H1 (cell line): ENCODE data around the gene STAM2. TPM values are rescaled to one million over a fixed set of nuclear protein-coding genes. Genes with fewer than 3 reads are reported as not detected.

Experiments used
- CTCF ChIA-PET: fragments of 300-600 bp; sonication (Branson Sonifier 250); formaldehyde crosslinking; loops from one replicate; lab custom pipeline; 2021; ENCODE audit not compliant: partially characterized antibody; lab: Charles Lee
- POLR2A ChIA-PET: fragments of 300-600 bp; sonication (Branson Sonifier 250); formaldehyde crosslinking; loops from one replicate; lab custom pipeline; 2021; ENCODE audit warnings: inconsistent platforms; ENCODE audit not compliant: partially characterized antibody; lab: Charles Lee
- DNase-seq, 2 experiments: peaks; one replicate each; pipeline versions ENCODE4 v3.0.0 to v3.0.0-alpha.2; 2010 to 2022; ENCODE audit warnings: low spot score in 2 of 2, low read depth in 1 of 2, mixed read lengths in 1 of 2
- FAIRE-seq: peaks from 2 replicates; lab custom pipeline; 2011; peaks lifted over from hg19 to GRCh38; lab: Jason Lieb, UNC
- H2AFZ ChIP-seq: 2 replicates; pipeline ENCODE4 v1.8.1; 2012; ENCODE audit warnings: low read length, inconsistent platforms
- H2AK5ac ChIP-seq: 2 replicates; pipeline ENCODE4 v1.6.1; 2013; ENCODE audit warnings: low read depth, low read length
- H2BK120ac ChIP-seq: replicated peaks from 2 replicates; pipeline ENCODE3; 2013; ENCODE audit warnings: low read depth, low read length, inconsistent platforms
- H2BK12ac ChIP-seq: 2 replicates; pipeline ENCODE4 v1.6.1; 2013; ENCODE audit warnings: low read depth, low read length
- H2BK15ac ChIP-seq: 2 replicates; pipeline ENCODE4 v1.6.1; 2013; ENCODE audit warnings: low read length
- H2BK20ac ChIP-seq: 2 replicates; pipeline ENCODE4 v1.6.1; 2013; ENCODE audit warnings: low read length
- H2BK5ac ChIP-seq: 2 replicates; pipeline ENCODE4 v1.6.1; 2013; ENCODE audit warnings: low read depth, low read length
- H3K14ac ChIP-seq: 2 replicates; pipeline ENCODE4 v1.6.1; 2013; ENCODE audit warnings: inconsistent platforms; ENCODE audit not compliant: insufficient read length
- H3K18ac ChIP-seq: 2 replicates; pipeline ENCODE4 v1.6.1; 2013; ENCODE audit warnings: low read length; ENCODE audit errors: extremely low read depth
- H3K23ac ChIP-seq: 2 replicates; pipeline ENCODE4 v1.6.1; 2013; ENCODE audit warnings: inconsistent platforms; ENCODE audit not compliant: insufficient read length
- H3K23me2 ChIP-seq: 2 replicates; pipeline ENCODE4 v1.6.1; 2013; ENCODE audit warnings: low read depth, low read length
- H3K27ac ChIP-seq: 2 replicates; pipeline ENCODE4 v1.6.1; 2011; ENCODE audit warnings: low read depth, low read length, inconsistent platforms
- H3K27me3 ChIP-seq, 4 experiments: replicated peaks in 1 of 4; 1 replicate in 1 of 4; 2 replicates in 3 of 4; pipeline versions ENCODE4 v1.6.1 to v1.8.1; 2011 to 2013; ENCODE audit warnings: low read length in 3 of 4, mild to moderate bottlenecking in 3 of 4, inconsistent platforms in 2 of 4, mixed read lengths in 2 of 4, moderate library complexity in 1 of 4; ENCODE audit not compliant: control insufficient read depth in 3 of 4, insufficient read depth in 3 of 4; ENCODE audit errors: extremely low read depth in 1 of 4
- H3K36me3 ChIP-seq, 4 experiments: 2 replicates each; pipeline versions ENCODE4 v1.6.1 to v1.8.1; 2011 to 2013; ENCODE audit warnings: mild to moderate bottlenecking in 4 of 4, low read length in 3 of 4, moderate library complexity in 2 of 4, control low read depth in 1 of 4, inconsistent platforms in 1 of 4; ENCODE audit not compliant: insufficient read depth in 4 of 4, control insufficient read depth in 2 of 4
- H3K4ac ChIP-seq: replicated peaks from 2 replicates; pipeline ENCODE3; 2013; ENCODE audit warnings: low read length, low read depth, mixed read lengths, inconsistent platforms; ENCODE audit not compliant: insufficient read length
- H3K4me1 ChIP-seq, 4 experiments: replicated peaks in 1 of 4; 1 replicate in 1 of 4; 2 replicates in 3 of 4; pipeline versions ENCODE4 v1.6.1 to v1.8.1; 2011 to 2013; ENCODE audit warnings: low read length in 3 of 4, inconsistent platforms in 2 of 4, mixed read lengths in 1 of 4; ENCODE audit not compliant: insufficient read depth in 4 of 4, control insufficient read depth in 3 of 4
- H3K4me2 ChIP-seq, 2 experiments: 2 replicates each; pipeline versions ENCODE4 v1.6.1 to v1.8.1; 2011 to 2013; ENCODE audit warnings: low read depth in 2 of 2, low read length in 2 of 2, control low read depth in 1 of 2, inconsistent platforms in 1 of 2, mild to moderate bottlenecking in 1 of 2; ENCODE audit not compliant: insufficient read depth in 1 of 2
- H3K4me3 ChIP-seq, 4 experiments: fragments of 200-600, 300-600 bp in 1 of 4; sonication (generic), shearing (Covaris generic), sonication (Bioruptor Twin) in 1 of 4; 2 replicates each; pipeline versions ENCODE4 v1.5.1 to v1.8.1; 2011 to 2016; ENCODE audit warnings: low read length in 4 of 4, low read depth in 3 of 4, control low read depth in 2 of 4, inconsistent platforms in 2 of 4, mild to moderate bottlenecking in 2 of 4, mixed read lengths in 1 of 4, moderate library complexity in 1 of 4; ENCODE audit not compliant: insufficient read depth in 2 of 4; ENCODE audit errors: extremely low read depth in 1 of 4
- H3K56ac ChIP-seq: replicated peaks from 2 replicates; pipeline ENCODE3; 2013; ENCODE audit warnings: low read depth, mild to moderate bottlenecking, mixed read lengths, low read length, inconsistent platforms; ENCODE audit not compliant: insufficient read length
- H3K79me1 ChIP-seq: 2 replicates; pipeline ENCODE4 v1.6.1; 2013; ENCODE audit warnings: low read depth, low read length, control low read depth
- H3K79me2 ChIP-seq, 2 experiments: 2 replicates each; pipeline versions ENCODE4 v1.6.1 to v1.8.1; 2012 to 2013; ENCODE audit warnings: low read length in 2 of 2, mild to moderate bottlenecking in 2 of 2, inconsistent platforms in 1 of 2; ENCODE audit not compliant: insufficient read depth in 2 of 2, control insufficient read depth in 1 of 2
- H3K9ac ChIP-seq, 4 experiments: replicated peaks in 1 of 4; 1 replicate in 1 of 4; 2 replicates in 3 of 4; pipeline versions ENCODE4 v1.6.1 to v1.8.1; 2011 to 2013; ENCODE audit warnings: low read depth in 3 of 4, low read length in 3 of 4, control low read depth in 2 of 4, mild to moderate bottlenecking in 2 of 4, moderate library complexity in 2 of 4, inconsistent platforms in 1 of 4; ENCODE audit errors: extremely low read depth in 1 of 4
- H3K9me3 ChIP-seq, 2 experiments: 2 replicates each; pipeline versions ENCODE4 v1.6.1 to v1.8.1; 2012 to 2013; ENCODE audit warnings: mild to moderate bottlenecking in 2 of 2, moderate library complexity in 2 of 2, control low read depth in 1 of 2, inconsistent platforms in 1 of 2, low read depth in 1 of 2, low read length in 1 of 2, mixed read lengths in 1 of 2; ENCODE audit not compliant: insufficient read depth in 2 of 2
- H4K20me1 ChIP-seq, 2 experiments: replicated peaks in 1 of 2; 2 replicates each; pipeline versions ENCODE3 to v1.8.1; 2011 to 2013; ENCODE audit warnings: inconsistent platforms in 2 of 2, low read length in 2 of 2, mild to moderate bottlenecking in 1 of 2; ENCODE audit not compliant: insufficient read depth in 2 of 2, control insufficient read depth in 1 of 2
- H4K5ac ChIP-seq: 2 replicates; pipeline ENCODE4 v1.6.1; 2013; ENCODE audit warnings: low read length, low read depth, mixed read lengths, inconsistent platforms; ENCODE audit not compliant: insufficient read length
- H4K8ac ChIP-seq: 2 replicates; pipeline ENCODE4 v1.8.0; 2013; ENCODE audit warnings: mild to moderate bottlenecking, moderate library complexity, low read length, inconsistent platforms; ENCODE audit not compliant: insufficient read depth; ENCODE audit errors: extremely low read depth
- H4K91ac ChIP-seq: replicated peaks from 2 replicates; pipeline ENCODE3; 2013; ENCODE audit warnings: low read length, mixed read lengths, inconsistent platforms; ENCODE audit not compliant: insufficient read length
- CHD1 ChIP-seq: IDR thresholded peaks from 2 replicates; pipeline ENCODE4 v1.6.1; 2012; ENCODE audit warnings: low read depth, low read length, improper control_type of control experiment
- GABPA ChIP-seq: IDR thresholded peaks from 2 replicates; pipeline ENCODE4 v1.6.1; 2011; ENCODE audit warnings: mild to moderate bottlenecking, low read length, moderate library complexity, borderline replicate concordance; ENCODE audit not compliant: insufficient read depth
- GTF2F1 ChIP-seq: IDR thresholded peaks from 2 replicates; pipeline ENCODE4 v1.6.1; 2012; ENCODE audit warnings: low read depth, low read length, improper control_type of control experiment, borderline replicate concordance
- KDM4A ChIP-seq: IDR thresholded peaks from one replicate; pipeline ENCODE4 v1.7.1; 2012; ENCODE audit warnings: low read depth, mild to moderate bottlenecking, moderate library complexity, low read length, inconsistent platforms; ENCODE audit not compliant: severe bottlenecking
- NANOG ChIP-seq: IDR thresholded peaks from 2 replicates; pipeline ENCODE4 v1.6.1; 2011; ENCODE audit warnings: low read length, low read depth, mild to moderate bottlenecking, inconsistent platforms; ENCODE audit not compliant: insufficient read depth, poor library complexity, severe bottlenecking
- POLR2A ChIP-seq, 2 experiments: IDR thresholded peaks; 1 replicate in 1 of 2; 2 replicates in 1 of 2; pipeline ENCODE4 v1.6.1; 2011; ENCODE audit warnings: low read depth in 2 of 2, low read length in 2 of 2, mild to moderate bottlenecking in 2 of 2; ENCODE audit errors: control extremely low read depth in 1 of 2
- POU5F1 ChIP-seq: IDR thresholded peaks from 2 replicates; pipeline ENCODE4 v1.6.1; 2011; ENCODE audit warnings: low read depth, mild to moderate bottlenecking, low read length, moderate library complexity
- RBBP5 ChIP-seq: IDR thresholded peaks from 2 replicates; pipeline ENCODE4 v1.7.1; 2012; ENCODE audit warnings: low read depth, mild to moderate bottlenecking, inconsistent platforms, low read length, moderate library complexity, borderline replicate concordance
- TEAD4 ChIP-seq: IDR thresholded peaks from 2 replicates; pipeline ENCODE4 v1.6.1; 2012; ENCODE audit warnings: low read depth, low read length, inconsistent platforms, mixed read lengths
- WGBS, 2 experiments: shearing (Covaris generic) in 1 of 2; methylation state at CpG; one replicate each; pipeline versions ENCODE4 v1.1.6 to v1.1.7; 2013 to 2015; ENCODE audit warnings: low lambda C conversion rate in 2 of 2, mixed read lengths in 2 of 2, inconsistent platforms in 1 of 2, low coverage in 1 of 2, missing lambda C conversion rate in 1 of 2; ENCODE audit not compliant: insufficient replicate concordance in 2 of 2, insufficient coverage in 1 of 2, insufficient read length in 1 of 2; ENCODE audit errors: extremely low coverage in 1 of 2, missing lambda C conversion rate in 1 of 2; 5-methylcytosine and 5-hydroxymethylcytosine counted together
- polyA plus RNA-seq, 7 experiments: library from polyadenylated mRNA; depleted of rRNA in 3 of 7; stranded (reverse) in 5 of 7; unstranded in 2 of 7; fragments of >200 nt in 5 of 7; fragments of 200-250 nt in 2 of 7; gene quantifications; 1 replicate in 5 of 7; 2 replicates in 1 of 7; 4 replicates in 1 of 7; pipeline versions ENCODE4 v1.2.1 to v1.2.3, GENCODE V29; 2011 to 2013; ENCODE audit warnings: missing spikeins in 2 of 7, mixed read lengths in 2 of 7
- total RNA-seq: library from RNA; stranded (reverse); fragmentation: NEBNext Ultra II Directional; extraction: Animal tissue kit (Norgen Biotek cat#: 25700); gene quantifications from 2 replicates; pipeline ENCODE4 v1.2.1, GENCODE V29; 2021
- TF ChIP-seq, protein P1 (sequence below): IDR thresholded peaks from 2 replicates; pipeline ENCODE4 v1.6.1; 2012; ENCODE audit warnings: inconsistent platforms
- TF ChIP-seq, protein P2 (sequence below), 3 experiments: IDR thresholded peaks; 1 replicate in 2 of 3; 2 replicates in 1 of 3; pipeline versions ENCODE4 v1.5.1 to v1.6.1; 2011; ENCODE audit warnings: low read length in 3 of 3, mild to moderate bottlenecking in 3 of 3, inconsistent platforms in 2 of 3, low read depth in 1 of 3, moderate library complexity in 1 of 3; ENCODE audit not compliant: insufficient read depth in 1 of 3; ENCODE audit errors: control extremely low read depth in 1 of 3

The STAM2 gene
- total and polyA plus RNA-seq, 2 of the 8 experiments (the other 6 are each of a cell fraction or from before 2014, with no cell fraction given), result 5.4 to 9.4 TPM

DNA sequence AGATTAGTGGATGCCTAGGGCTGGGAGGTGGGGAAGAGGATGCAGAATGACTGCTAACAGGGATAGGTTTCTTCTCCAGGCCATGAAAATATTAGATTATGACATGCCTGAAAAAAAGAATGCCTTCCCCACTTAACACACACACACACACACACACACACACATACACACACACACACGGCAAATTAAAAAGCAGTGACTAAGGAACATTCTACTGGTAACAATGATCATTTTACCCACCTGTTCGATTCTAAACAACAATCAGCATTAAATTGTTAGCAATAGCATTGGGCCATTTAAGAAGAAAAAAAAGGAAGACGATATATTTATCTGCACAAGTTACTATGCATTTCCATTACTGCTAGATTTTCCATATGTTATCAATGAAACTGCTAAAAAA is 87.6 kb downstream of the STAM2 start:
- H4K8ac ChIP-seq, result no peak overlapping the region
- H3K23me2 ChIP-seq, result no peaks in the 10 kb centered on the region; the same call in 1 of the 2 replicates
- ChIA-PET POLR2A (interaction anchor here (0.8 kb wide), 1 partner anchor 10 kb away, joined by 3 read pairs; no protein-coding TSS in a partner anchor), CTCF (interaction anchor here (0.7 kb wide), 1 partner anchor 425 kb away, joined by 3 read pairs; no protein-coding TSS in a partner anchor)
- H3K4me1 ChIP-seq, result no peaks in the 10 kb centered on the region
- H3K27ac ChIP-seq, result no peak overlapping the region
- FAIRE-seq (no peak), DNase-seq (no peak)
- H2AK5ac ChIP-seq, result no peak overlapping the region
- no peak overlapping the region for H3K4me2 ChIP-seq
- no peak overlapping the region for H2BK12ac ChIP-seq
- no peak overlapping the region for H2AFZ ChIP-seq
- H2BK15ac ChIP-seq, result no peak overlapping the region
- no peak overlapping the region for H3K14ac ChIP-seq
- H4K5ac ChIP-seq, result no peak overlapping the region
- H4K20me1 ChIP-seq, result no peaks in the 10 kb centered on the region
- H4K91ac ChIP-seq, result no peak overlapping the region
- H3K18ac ChIP-seq, result no peak overlapping the region
- WGBS, 2 experiments, result 90% methylated on average over 3 of the region's 3 CpGs; no CpG with 5 or more reads in 1 of the 2 experiments
- no peak overlapping the region for H3K23ac ChIP-seq
- no peaks in the 10 kb centered on the region for H3K79me1 ChIP-seq
- no peak overlapping the region for H3K4ac ChIP-seq
- H3K56ac ChIP-seq, result no peak overlapping the region
- H3K36me3 ChIP-seq, result no peaks in the 10 kb centered on the region
- H2BK120ac ChIP-seq, result no peak overlapping the region
- no peak overlapping the region for H3K4me3 ChIP-seq
- H3K27me3 ChIP-seq, result peaks cover 0 to 3% (median 0%) of the 10 kb centered on the region in 4 experiments; a peak in 2 of 7 replicates
- no peaks in the 10 kb centered on the region for H3K79me2 ChIP-seq
- H3K9me3 ChIP-seq, result no peaks in the 10 kb centered on the region
- H2BK20ac ChIP-seq, result no peak overlapping the region
- no peak overlapping the region for H3K9ac ChIP-seq
- no peak overlapping the region for H2BK5ac ChIP-seq
- TF ChIP-seq GABPA, result no peak
- TF ChIP-seq POU5F1, result no peak
- no peak for TF ChIP-seq TEAD4
- TF ChIP-seq, protein P1, sequence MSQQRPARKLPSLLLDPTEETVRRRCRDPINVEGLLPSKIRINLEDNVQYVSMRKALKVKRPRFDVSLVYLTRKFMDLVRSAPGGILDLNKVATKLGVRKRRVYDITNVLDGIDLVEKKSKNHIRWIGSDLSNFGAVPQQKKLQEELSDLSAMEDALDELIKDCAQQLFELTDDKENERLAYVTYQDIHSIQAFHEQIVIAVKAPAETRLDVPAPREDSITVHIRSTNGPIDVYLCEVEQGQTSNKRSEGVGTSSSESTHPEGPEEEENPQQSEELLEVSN, result no peak
- no peak for TF ChIP-seq POLR2A (IDR thresholded peaks at IDR 0.05; ENCODE audit: control extremely low read depth in 1 of 2, low read depth in 2 of 2, low read length in 2 of 2)
- no peak for TF ChIP-seq GTF2F1
- TF ChIP-seq RBBP5, result no peak
- TF ChIP-seq NANOG, result no peak
- TF ChIP-seq, protein P2, sequence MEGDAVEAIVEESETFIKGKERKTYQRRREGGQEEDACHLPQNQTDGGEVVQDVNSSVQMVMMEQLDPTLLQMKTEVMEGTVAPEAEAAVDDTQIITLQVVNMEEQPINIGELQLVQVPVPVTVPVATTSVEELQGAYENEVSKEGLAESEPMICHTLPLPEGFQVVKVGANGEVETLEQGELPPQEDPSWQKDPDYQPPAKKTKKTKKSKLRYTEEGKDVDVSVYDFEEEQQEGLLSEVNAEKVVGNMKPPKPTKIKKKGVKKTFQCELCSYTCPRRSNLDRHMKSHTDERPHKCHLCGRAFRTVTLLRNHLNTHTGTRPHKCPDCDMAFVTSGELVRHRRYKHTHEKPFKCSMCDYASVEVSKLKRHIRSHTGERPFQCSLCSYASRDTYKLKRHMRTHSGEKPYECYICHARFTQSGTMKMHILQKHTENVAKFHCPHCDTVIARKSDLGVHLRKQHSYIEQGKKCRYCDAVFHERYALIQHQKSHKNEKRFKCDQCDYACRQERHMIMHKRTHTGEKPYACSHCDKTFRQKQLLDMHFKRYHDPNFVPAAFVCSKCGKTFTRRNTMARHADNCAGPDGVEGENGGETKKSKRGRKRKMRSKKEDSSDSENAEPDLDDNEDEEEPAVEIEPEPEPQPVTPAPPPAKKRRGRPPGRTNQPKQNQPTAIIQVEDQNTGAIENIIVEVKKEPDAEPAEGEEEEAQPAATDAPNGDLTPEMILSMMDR (IDR thresholded peaks at IDR 0.05; ENCODE audit: control extremely low read depth in 1 of 3, insufficient read depth in 1 of 3, low read depth in 1 of 3, low read length in 3 of 3), result no peak
- TF ChIP-seq CHD1, result no peak
- no peak for TF ChIP-seq KDM4A
